Esophagus muscularis mucosa (tissue), 4 donors: ENCODE results near the gene IL34.

Experiments used
- EP300 ChIP-seq: sonication (generic); formaldehyde crosslinking; IDR thresholded peaks from one replicate; pipeline ENCODE4 v1.6.1; 2017; ENCODE audit warnings: antibody characterized with exemption
- POLR2A ChIP-seq: fragments of 450-650 bp; IDR thresholded peaks from one replicate; pipeline ENCODE4 v1.6.1; 2017; ENCODE audit warnings: antibody characterized with exemption, moderate library complexity, mild to moderate bottlenecking, low read depth
- TF ChIP-seq, protein P1 (sequence below), 3 experiments: fragments of 200-600 bp in 2 of 3; fragments of 450-650 bp in 1 of 3; sonication (generic) in 2 of 3; IDR thresholded peaks; one replicate each; pipeline ENCODE4 v1.5.1; 2017 to 2019; ENCODE audit warnings: antibody characterized with exemption in 3 of 3, mild to moderate bottlenecking in 2 of 3, moderate library complexity in 1 of 3

DNA sequence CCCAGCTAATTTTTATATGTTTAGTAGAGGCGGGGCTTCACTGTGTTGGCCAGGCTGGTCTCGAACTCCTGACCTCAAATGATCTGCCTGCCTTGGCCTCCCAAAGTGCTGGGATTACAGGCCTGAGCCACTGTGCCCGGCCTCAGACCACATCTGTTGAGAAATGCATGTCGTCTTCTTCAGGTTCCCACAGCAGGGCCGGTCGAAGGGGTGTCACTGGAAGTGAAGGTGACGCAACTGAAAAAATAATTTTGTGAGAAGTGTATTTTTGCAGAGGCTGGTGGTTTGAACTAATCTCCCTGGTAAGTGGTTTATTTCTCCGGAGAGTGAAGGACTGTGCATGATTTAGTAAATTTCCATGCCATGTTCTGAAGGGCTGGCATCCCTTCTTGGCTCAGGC lies 33.4 kb upstream of the IL34 start:
- TF ChIP-seq, protein P1, sequence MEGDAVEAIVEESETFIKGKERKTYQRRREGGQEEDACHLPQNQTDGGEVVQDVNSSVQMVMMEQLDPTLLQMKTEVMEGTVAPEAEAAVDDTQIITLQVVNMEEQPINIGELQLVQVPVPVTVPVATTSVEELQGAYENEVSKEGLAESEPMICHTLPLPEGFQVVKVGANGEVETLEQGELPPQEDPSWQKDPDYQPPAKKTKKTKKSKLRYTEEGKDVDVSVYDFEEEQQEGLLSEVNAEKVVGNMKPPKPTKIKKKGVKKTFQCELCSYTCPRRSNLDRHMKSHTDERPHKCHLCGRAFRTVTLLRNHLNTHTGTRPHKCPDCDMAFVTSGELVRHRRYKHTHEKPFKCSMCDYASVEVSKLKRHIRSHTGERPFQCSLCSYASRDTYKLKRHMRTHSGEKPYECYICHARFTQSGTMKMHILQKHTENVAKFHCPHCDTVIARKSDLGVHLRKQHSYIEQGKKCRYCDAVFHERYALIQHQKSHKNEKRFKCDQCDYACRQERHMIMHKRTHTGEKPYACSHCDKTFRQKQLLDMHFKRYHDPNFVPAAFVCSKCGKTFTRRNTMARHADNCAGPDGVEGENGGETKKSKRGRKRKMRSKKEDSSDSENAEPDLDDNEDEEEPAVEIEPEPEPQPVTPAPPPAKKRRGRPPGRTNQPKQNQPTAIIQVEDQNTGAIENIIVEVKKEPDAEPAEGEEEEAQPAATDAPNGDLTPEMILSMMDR (IDR thresholded peaks at IDR 0.05) = no peak
- TF ChIP-seq POLR2A (no peak), EP300 (no peak)
